A172 (cell line): ENCODE results near the gene ABHD17C. TPM values are rescaled to one million over a fixed set of nuclear protein-coding genes. Genes with fewer than 3 reads are reported as not detected.
"Not testable (repeated sequence)": the region's sequence is repeated elsewhere in the genome, so short reads cannot be mapped to it uniquely, and the experiment has no call there.

ENCODE experiments used
- DNase-seq: peaks from one replicate; pipeline ENCODE4 v3.0.0-alpha.2; 2015; ENCODE audit warnings: low spot score
- total RNA-seq: library from RNA; depleted of rRNA; stranded (reverse); fragments of >200 nt; shearing (Covaris generic); gene quantifications from 2 replicates; pipeline ENCODE4 v1.2.3, GENCODE V29; 2014; rRNA removed

ABHD17C gene
- 4.6 and 5.8 TPM in 2 replicates for total RNA-seq

- DNase-seq: no peak
These were observed at the start of gene ABHD17C for GRCh38 chr15:80695099-80695910. TSS of gene ABHD17C (plus strand) at chr15:80695310. CDS start at chr15:80695430, 120 bp downstream.

DNA sequence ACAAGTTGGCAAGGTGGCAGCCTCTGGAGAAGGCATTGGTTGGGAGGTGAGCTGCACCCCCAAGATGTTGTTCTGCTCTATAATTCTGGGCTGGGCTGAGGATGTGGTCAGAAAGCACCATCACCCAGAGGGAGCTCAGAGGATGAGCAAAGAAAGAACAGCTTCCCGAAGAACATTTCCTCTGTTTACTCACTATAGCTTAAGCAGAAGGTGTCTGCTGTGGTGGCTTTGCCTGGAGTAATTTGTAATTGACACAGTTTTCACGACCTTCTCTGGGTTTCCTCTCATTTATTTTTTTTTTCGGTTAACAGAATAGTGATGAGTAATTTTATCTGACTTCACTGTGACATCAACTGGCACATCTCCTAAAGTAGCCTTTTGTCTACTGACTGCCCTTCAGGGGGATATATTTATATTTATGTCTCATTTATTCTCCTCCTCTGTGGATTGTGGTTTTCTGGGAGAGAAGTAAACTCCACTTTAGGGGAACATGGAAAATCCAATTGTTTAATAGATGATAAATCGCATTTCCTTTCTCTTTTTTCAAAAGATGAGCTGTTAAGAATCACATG is 49.5 kb upstream of the ABHD17C start:
- peak; percentile 32 for DNase-seq

GRCh38 chr15:80647424-80647823 is 47.7 kb upstream of the ABHD17C start:
- DNase-seq: not testable (repeated sequence)

DNA sequence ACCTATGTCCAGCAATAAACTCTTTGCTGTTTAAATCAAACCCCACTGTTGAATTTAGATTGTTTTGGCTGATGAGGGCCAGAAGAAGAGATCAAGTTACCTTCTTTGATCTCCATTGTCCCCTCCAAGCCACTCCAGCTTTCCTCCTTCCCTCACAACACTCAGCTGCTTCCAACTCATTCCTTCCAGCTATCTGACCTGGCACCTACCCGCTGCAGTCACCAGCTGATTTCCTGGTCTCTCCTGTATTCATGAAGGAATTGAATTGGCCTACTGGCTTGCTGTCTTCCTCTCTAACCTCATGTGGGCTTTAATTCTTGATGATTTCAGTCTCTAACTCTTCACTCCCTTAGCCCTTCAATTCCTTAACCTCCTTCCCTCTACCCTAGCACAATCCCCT is 40.8 kb upstream of the ABHD17C start:
- DNase-seq: no peak

DNA sequence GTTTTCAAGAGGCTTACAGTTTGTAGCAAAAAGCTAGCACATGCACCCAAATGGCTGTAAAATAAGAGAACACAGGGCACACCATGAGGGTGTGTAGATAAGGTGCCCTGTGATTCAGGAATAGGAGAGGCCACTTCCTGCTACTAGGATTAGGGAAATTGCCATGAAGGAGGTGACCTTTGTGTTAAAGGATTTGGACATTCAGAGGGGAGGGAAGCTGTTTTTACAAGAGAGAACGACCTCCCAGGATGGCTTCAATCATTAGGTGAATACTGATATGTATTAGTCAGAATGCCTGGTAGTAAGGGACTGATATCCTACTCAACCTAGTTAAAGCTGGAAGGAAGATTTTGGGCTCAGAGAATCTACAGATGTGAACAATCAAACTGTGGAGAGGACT is 35.7 kb upstream of the ABHD17C start:
- no peak for DNase-seq

DNA sequence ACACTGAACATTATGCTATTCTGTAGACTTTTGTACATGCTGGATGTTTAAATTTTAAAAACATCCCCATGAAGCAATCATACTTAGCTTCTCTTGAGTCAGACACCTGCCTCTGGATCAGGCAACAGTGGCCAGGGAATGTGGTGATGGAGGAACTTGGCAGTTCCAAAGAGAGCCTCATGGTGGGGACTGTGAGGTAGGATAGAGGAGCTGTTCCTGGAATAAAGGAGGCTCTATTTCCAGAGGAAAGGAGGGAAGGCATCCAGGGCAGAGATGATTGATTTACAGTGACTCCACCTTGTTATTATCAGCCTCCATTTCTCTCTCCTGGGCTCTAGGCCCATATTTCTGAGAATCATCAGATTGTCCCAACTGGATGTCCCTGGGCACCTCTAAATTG is 35.0 kb upstream of the ABHD17C start:
- no peak for DNase-seq

DNA sequence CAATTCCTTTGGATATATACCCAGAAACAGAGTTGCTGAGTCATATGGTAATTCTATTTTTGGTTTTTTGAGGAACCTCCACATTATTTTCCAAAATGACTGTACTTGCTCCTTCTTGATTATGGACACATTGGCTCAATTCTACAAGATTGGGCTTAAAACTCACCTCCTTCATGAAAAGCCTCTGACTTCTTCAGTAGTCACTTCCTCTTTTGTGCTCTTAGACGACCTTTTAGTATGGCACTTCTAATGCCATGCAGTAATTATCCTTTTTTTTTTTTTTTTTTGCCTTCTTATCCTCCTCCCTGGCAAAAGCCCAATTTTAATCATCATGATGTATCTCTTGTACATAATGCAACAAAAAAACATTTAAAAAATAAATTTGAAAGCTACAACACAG is 33.0 kb upstream of the ABHD17C start:
- no peak for DNase-seq

- no peak for DNase-seq
These were observed 32.2 kb upstream of the ABHD17C start for GRCh38 chr15:80662757-80663553.

DNA sequence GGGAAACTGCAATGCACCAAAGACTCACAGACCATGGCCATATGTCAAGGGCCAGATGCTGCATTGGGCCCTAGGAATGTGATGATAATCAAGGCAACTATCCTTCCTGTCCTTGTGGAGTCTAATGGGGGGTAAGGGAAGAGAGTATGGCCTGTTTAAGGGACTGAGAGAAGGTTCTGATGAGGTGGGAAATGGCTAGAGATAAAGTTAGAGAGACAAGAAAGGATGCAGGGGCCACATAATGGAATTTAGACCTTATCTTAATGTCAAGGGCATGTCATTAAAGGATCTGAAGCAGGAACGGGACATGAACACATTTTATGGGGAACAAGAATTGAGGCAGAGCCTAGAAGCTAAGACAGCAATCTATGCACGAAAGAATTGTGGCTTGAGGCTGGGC is 30.0 kb upstream of the ABHD17C start:
- no peak for DNase-seq

- DNase-seq: no peak
These were observed 27.2 kb upstream of the ABHD17C start for GRCh38 chr15:80667936-80668335.

DNA sequence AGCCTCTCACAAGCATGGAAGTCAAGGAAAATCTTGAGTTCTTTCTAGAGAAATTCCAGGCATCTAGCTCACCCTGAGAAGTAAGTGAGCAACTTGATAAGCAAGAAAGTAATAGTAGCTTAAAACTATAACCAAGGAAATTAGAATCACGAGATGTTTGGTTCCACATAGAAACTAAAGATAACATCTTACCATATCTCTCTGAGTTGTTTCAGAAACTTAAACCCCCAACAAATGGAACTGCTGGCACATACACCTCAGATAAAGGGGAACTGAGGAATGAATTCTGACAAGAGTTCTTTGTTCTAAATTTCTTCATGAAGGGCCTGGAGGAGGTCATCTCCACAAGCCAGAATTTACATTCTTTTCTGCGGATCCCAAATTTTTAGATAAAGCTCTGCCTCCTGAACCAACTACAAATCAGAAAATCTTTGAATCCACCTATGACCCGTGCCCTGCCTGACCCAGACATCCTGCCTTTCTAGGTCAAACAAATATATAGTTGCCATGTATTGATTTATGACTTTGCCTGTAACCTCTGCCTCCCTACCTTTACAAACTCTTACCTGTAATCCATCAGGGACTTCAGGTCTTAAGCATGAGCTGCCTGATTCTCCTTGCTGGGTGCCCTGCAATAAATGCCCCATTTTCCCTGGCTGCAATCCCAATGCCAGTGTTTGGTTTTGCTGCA is 26.4 kb upstream of the ABHD17C start:
- DNase-seq: no peak

DNA sequence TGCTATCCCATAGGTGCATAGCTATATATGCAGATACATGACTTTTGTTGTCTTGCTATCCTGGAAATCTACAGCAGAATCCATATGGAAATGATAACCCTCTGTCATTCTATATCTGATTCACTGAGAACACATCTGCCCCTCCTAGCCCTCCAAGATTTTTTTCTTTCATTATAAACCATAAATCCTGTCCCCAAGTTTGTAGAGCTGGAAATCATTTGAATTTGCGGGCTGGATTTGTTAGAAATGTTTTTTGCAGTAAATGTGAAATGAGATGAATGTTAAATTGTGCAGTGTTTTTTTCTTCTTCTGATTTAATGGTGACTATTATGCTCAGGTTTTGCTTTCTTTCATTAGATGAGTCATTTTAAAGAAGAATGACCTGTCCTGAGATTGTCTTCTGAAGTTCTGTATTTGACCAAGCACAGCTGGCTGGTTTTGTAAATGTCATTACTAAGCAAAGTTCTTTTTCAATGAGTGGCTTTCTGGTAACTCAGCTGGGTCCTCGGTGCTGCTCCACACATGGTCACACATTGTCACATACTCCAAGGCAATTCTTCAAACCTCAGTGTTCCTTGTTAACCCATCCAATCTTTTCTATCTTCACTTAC is 25.3 kb upstream of the ABHD17C start:
- DNase-seq: no peak

GRCh38 chr15:80673561-80674244 is 21.4 kb upstream of the ABHD17C start:
- DNase-seq: no peak

DNA sequence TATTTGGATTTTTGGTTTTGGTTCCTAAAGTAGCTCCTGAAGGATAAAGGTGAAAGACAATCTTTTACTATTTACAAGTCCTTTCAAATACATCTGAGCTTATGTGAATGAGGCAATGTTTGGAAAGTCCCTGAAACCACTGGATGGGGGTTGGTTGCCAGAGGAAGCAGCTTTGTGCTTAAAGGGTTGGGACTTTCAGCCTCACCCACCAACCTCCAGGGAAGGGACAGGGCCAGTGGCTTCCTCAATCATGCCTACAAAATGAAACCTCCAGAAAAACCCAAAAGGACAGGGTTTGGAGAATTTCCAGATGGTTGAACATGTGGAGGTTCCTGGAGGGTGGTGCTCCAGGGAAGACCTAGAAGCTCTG is 20.9 kb upstream of the ABHD17C start:
- DNase-seq: no peak

- no peak for DNase-seq
These were observed 18.1 kb upstream of the ABHD17C start for GRCh38 chr15:80677041-80677440.

- DNase-seq: no peak
These were observed 15.8 kb upstream of the ABHD17C start for GRCh38 chr15:80679167-80679803.

DNA sequence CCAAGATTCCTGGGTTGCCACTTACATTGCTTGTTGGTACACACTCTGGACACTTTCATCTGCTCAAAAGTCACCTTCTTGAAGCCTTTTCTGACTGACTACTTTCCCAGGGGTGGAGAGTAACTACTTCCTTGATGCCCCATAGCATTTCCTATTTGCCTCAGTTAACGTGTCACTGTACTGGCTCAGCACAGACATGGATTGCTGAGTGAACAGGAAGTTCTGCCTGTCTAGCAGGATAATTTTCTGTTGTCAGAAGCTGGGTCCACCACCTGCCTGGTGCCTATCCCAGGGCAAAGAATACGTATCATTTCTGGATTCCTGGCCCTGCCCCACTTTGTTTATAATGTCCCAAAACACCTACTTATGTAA is 15.3 kb upstream of the ABHD17C start:
- DNase-seq: no peak

DNA sequence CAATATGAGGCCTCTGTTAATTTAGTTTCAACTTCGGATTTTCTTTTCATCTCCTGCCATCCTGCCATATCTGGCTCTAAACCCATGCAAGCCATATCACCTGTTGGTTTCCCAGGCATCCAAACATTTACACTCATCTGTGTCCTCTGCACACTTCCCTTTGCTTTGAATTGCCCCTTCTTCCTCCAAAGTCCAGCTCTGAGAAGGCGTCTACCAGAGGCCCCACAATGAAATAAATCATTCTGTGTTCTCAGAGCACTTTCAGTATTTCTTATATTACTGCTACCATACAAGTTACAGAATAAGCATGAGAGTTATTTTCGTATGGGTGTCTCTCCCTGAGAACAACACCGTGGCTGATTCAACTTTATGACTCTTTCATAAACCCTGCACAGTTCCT is 12.9 kb upstream of the ABHD17C start:
- DNase-seq: no peak

DNA sequence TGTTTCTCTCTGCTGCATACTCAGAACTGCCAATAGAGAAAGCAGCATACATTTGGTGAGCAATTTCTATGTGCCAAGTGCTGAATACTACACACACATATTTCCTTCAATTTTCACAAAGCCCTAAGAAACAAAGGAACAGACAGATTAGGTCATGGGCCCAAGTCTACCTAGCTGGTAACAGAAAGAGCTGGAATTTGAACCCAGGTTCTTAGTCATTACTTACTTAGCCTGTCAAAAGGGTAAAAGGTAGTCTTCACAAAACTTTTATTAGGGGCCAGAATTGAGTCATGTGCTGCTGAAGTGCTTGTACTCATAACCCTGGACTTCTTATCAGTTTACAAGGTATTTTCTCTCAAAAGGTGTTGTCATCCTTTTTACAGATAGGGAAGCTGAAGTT is 10.4 kb upstream of the ABHD17C start:
- no peak for DNase-seq

GRCh38 chr15:80685628-80686027 is 9.5 kb upstream of the ABHD17C start:
- no peak for DNase-seq

DNA sequence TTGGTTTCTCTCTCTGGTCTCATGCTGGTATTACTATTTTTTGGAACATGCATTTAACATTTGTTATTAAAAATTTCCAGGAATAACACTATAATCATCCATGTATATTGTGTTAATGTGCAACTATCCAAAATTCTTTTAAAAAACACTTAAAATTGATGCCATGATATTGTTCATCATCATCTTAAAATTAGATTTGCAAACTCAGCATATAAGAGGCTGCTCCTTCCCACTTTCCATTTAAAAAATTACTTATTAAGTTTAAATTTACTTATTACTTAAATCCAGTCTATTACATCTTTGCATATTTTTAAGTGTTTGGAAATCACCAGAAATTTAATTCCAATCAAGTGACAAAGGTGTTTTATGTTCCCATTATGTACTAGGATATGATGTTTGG is 5.8 kb upstream of the ABHD17C start:
- DNase-seq: no peak
